Measurements from ENCODE around the gene VSTM1.

GRCh38 chr19:54108496-54108895 is 44.8 kb upstream of the VSTM1 start:
- TF ChIP-seq CTCF (conservative IDR thresholded peaks at IDR 0.05; ENCODE audit: low read length) (no peak), EZH2phosphoT487 (IDR thresholded peaks at IDR 0.05; ENCODE audit: borderline replicate concordance, low read depth, low read length) (no peak)
